Activated naive CD4-positive, alpha-beta T cell treated with anti-CD3 and anti-CD28 coated beads, Interleukin-2, amount 50 U/mL, for 72 hours (primary cell): ENCODE measurements around the gene PSAPL1. TPM values are rescaled to one million over a fixed set of nuclear protein-coding genes. Genes with fewer than 3 reads are reported as not detected.
"Not testable (repeated sequence)": the region's sequence is repeated elsewhere in the genome, so short reads cannot be mapped to it uniquely, and the experiment has no call there.

Experiments used
- ATAC-seq, 2 donors: fragments of 150-1000 bp; cut with Tn5 transposase; 2 replicates each; pipeline ENCODE4 v1.10.0; 2021; ENCODE audit warnings: mild to moderate bottlenecking in 2 of 2, moderate library complexity in 2 of 2
- DNase-seq, 2 donors: peaks; one replicate each; pipeline ENCODE4 v3.0.0; 2021 to 2022; ENCODE audit warnings: low spot score in 2 of 2
- H3K27ac Mint-ChIP-seq, 2 donors: one replicate each; pipeline ENCODE4 v1.8.0; 2022; ENCODE audit warnings: mild to moderate bottlenecking in 2 of 2, mixed read lengths in 2 of 2
- H3K36me3 Mint-ChIP-seq, 2 donors: one replicate each; pipeline ENCODE4 v1.8.0; 2022; ENCODE audit warnings: mixed read lengths in 2 of 2
- H3K9me3 Mint-ChIP-seq, 2 donors: one replicate each; pipeline ENCODE4 v1.8.0; 2022; ENCODE audit warnings: mixed read lengths in 2 of 2
- total RNA-seq, 2 donors: library from RNA; stranded (reverse); gene quantifications; one replicate each; pipeline ENCODE4 v1.2.3, GENCODE V29; 2022

PSAPL1 gene
- total RNA-seq, 2 donors from 2014 or later: not detected

GRCh38 chr4:7463566-7464258, 29.0 kb upstream of the PSAPL1 start:
- no peak for DNase-seq
- no peaks in the 10 kb centered on the region for H3K9me3 Mint-ChIP-seq
- H3K36me3 Mint-ChIP-seq: no peaks in the 10 kb centered on the region
- no peak overlapping the region for H3K27ac Mint-ChIP-seq
- no peak for ATAC-seq

- H3K36me3 Mint-ChIP-seq: no peaks in the 10 kb centered on the region
- no peaks in the 10 kb centered on the region for H3K9me3 Mint-ChIP-seq
- DNase-seq (no peak), ATAC-seq (no peak)
- H3K27ac Mint-ChIP-seq: no peak overlapping the region
Measured at GRCh38 chr4:7462509-7462971, 27.8 kb upstream of the PSAPL1 start.

- no peaks in the 10 kb centered on the region for H3K36me3 Mint-ChIP-seq
- H3K27ac Mint-ChIP-seq: no peak overlapping the region
- ATAC-seq: no peak
- DNase-seq: no peak
- H3K9me3 Mint-ChIP-seq: no peaks in the 10 kb centered on the region
Measured at GRCh38 chr4:7461230-7461629, 26.5 kb upstream of the PSAPL1 start.

GRCh38 chr4:7460566-7460965, 25.8 kb upstream of the PSAPL1 start:
- Mint-ChIP-seq H3K36me3 (no peaks in the 10 kb centered on the region), H3K9me3 (no peaks in the 10 kb centered on the region), H3K27ac (no peak overlapping the region)
- DNase-seq: no peak
- ATAC-seq: no peak

GRCh38 chr4:7459471-7459870, 24.7 kb upstream of the PSAPL1 start:
- Mint-ChIP-seq H3K36me3 (no peaks in the 10 kb centered on the region), H3K27ac (no peak overlapping the region), H3K9me3 (no peaks in the 10 kb centered on the region)
- no peak for DNase-seq
- no peak for ATAC-seq

- no peaks in the 10 kb centered on the region for H3K9me3 Mint-ChIP-seq
- no peaks in the 10 kb centered on the region for H3K36me3 Mint-ChIP-seq
- ATAC-seq: no peak
- DNase-seq: no peak
- no peak overlapping the region for H3K27ac Mint-ChIP-seq
Measured at GRCh38 chr4:7458477-7458876, 23.7 kb upstream of the PSAPL1 start.

GRCh38 chr4:7458066-7458425, 23.3 kb upstream of the PSAPL1 start:
- ATAC-seq (no peak), DNase-seq (no peak)
- H3K36me3 Mint-ChIP-seq: no peaks in the 10 kb centered on the region
- no peak overlapping the region for H3K27ac Mint-ChIP-seq
- H3K9me3 Mint-ChIP-seq: no peaks in the 10 kb centered on the region

- H3K36me3 Mint-ChIP-seq: no peaks in the 10 kb centered on the region
- no peak for ATAC-seq
- no peak for DNase-seq
- no peak overlapping the region for H3K27ac Mint-ChIP-seq
- no peaks in the 10 kb centered on the region for H3K9me3 Mint-ChIP-seq
Measured at GRCh38 chr4:7457201-7458065, 22.7 kb upstream of the PSAPL1 start.

GRCh38 chr4:7452802-7453201, 18.1 kb upstream of the PSAPL1 start:
- not testable (repeated sequence) for DNase-seq, H3K9me3 Mint-ChIP-seq, H3K36me3 Mint-ChIP-seq, H3K27ac Mint-ChIP-seq, ATAC-seq

- DNase-seq (no peak), ATAC-seq (no peak)
- Mint-ChIP-seq H3K36me3 (no peaks in the 10 kb centered on the region), H3K9me3 (peaks cover 0 to 3% of the 10 kb centered on the region in 2 donors), H3K27ac (no peak overlapping the region)
Measured at GRCh38 chr4:7451800-7452199, 17.1 kb upstream of the PSAPL1 start.

- H3K27ac Mint-ChIP-seq: no peak overlapping the region
- peaks cover 0 to 3% of the 10 kb centered on the region in 2 donors for H3K9me3 Mint-ChIP-seq
- ATAC-seq (no peak), DNase-seq (no peak)
- H3K36me3 Mint-ChIP-seq: no peaks in the 10 kb centered on the region
Measured at GRCh38 chr4:7451434-7451789, 16.7 kb upstream of the PSAPL1 start.

GRCh38 chr4:7450775-7451433, 16.2 kb upstream of the PSAPL1 start:
- Mint-ChIP-seq H3K36me3 (no peaks in the 10 kb centered on the region), H3K27ac (no peak overlapping the region), H3K9me3 (peaks cover 0 to 3% of the 10 kb centered on the region in 2 donors)
- DNase-seq: no peak
- ATAC-seq: no peak

GRCh38 chr4:7448036-7448435, 13.3 kb upstream of the PSAPL1 start:
- ATAC-seq: no peak
- no peak overlapping the region for H3K27ac Mint-ChIP-seq
- H3K36me3 Mint-ChIP-seq: no peaks in the 10 kb centered on the region
- H3K9me3 Mint-ChIP-seq: peaks cover 0 to 3% of the 10 kb centered on the region in 2 donors
- no peak for DNase-seq

- H3K9me3 Mint-ChIP-seq: peaks cover 0 to 3% of the 10 kb centered on the region in 2 donors
- no peak for DNase-seq
- no peak overlapping the region for H3K27ac Mint-ChIP-seq
- no peaks in the 10 kb centered on the region for H3K36me3 Mint-ChIP-seq
- ATAC-seq: no peak
Measured at GRCh38 chr4:7447236-7447635, 12.5 kb upstream of the PSAPL1 start.

- no peak for DNase-seq
- Mint-ChIP-seq H3K36me3 (no peaks in the 10 kb centered on the region), H3K9me3 (peaks cover 0 to 3% of the 10 kb centered on the region in 2 donors), H3K27ac (no peak overlapping the region)
- no peak for ATAC-seq
Measured at GRCh38 chr4:7444731-7445130, 10.0 kb upstream of the PSAPL1 start.

GRCh38 chr4:7444314-7444713, 9.6 kb upstream of the PSAPL1 start:
- no peak for DNase-seq
- no peak for ATAC-seq
- H3K27ac Mint-ChIP-seq: no peak overlapping the region
- H3K9me3 Mint-ChIP-seq: no peaks in the 10 kb centered on the region
- no peaks in the 10 kb centered on the region for H3K36me3 Mint-ChIP-seq

GRCh38 chr4:7442574-7443162, 7.9 kb upstream of the PSAPL1 start:
- DNase-seq (no peak), ATAC-seq (no peak)
- Mint-ChIP-seq H3K9me3 (no peaks in the 10 kb centered on the region), H3K36me3 (no peaks in the 10 kb centered on the region), H3K27ac (peak overlapping the region in 1 of 2 donors; percentile 81)
